Gastroesophageal sphincter (tissue), 3 donors: ENCODE results near the gene ERC1.

Source experiments
- POLR2AphosphoS5 ChIP-seq: sonication (generic); formaldehyde crosslinking; IDR thresholded peaks from one replicate; pipeline ENCODE4 v1.6.1; 2017; ENCODE audit warnings: antibody characterized with exemption
- TF ChIP-seq, protein P1 (sequence below), 4 experiments: fragments of 200-600 bp in 2 of 4; fragments of 450-650 bp in 2 of 4; sonication (generic) in 1 of 4; IDR thresholded peaks; one replicate each; pipeline ENCODE4 v1.5.1; 2017 to 2019; ENCODE audit warnings: antibody characterized with exemption in 4 of 4, mild to moderate bottlenecking in 2 of 4, moderate library complexity in 2 of 4

- TF ChIP-seq, protein P1, sequence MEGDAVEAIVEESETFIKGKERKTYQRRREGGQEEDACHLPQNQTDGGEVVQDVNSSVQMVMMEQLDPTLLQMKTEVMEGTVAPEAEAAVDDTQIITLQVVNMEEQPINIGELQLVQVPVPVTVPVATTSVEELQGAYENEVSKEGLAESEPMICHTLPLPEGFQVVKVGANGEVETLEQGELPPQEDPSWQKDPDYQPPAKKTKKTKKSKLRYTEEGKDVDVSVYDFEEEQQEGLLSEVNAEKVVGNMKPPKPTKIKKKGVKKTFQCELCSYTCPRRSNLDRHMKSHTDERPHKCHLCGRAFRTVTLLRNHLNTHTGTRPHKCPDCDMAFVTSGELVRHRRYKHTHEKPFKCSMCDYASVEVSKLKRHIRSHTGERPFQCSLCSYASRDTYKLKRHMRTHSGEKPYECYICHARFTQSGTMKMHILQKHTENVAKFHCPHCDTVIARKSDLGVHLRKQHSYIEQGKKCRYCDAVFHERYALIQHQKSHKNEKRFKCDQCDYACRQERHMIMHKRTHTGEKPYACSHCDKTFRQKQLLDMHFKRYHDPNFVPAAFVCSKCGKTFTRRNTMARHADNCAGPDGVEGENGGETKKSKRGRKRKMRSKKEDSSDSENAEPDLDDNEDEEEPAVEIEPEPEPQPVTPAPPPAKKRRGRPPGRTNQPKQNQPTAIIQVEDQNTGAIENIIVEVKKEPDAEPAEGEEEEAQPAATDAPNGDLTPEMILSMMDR (IDR thresholded peaks at IDR 0.05), result no peak
- no peak for TF ChIP-seq POLR2AphosphoS5
Measured at GRCh38 chr12:1065629-1066028, 74.6 kb downstream of the ERC1 start.
